Activated CD8-positive, alpha-beta T cell treated with anti-CD3 and anti-CD28 coated beads for 36 hours (primary cell): ENCODE results near the gene STMN3. TPM values are rescaled to one million over a fixed set of nuclear protein-coding genes. Genes with fewer than 3 reads are reported as not detected.

Experiments used
- ATAC-seq: fragments of 200-7000 bp; cut with Tn5 transposase; one replicate; pipeline ENCODE4 v1.10.0; 2021; ENCODE audit warnings: mild to moderate bottlenecking, moderate library complexity
- CTCF ChIA-PET: fragments of 350-600 bp; sonication (Branson Sonifier 250); formaldehyde crosslinking; loops from one replicate; lab custom pipeline; 2021; ENCODE audit warnings: antibody characterized with exemption; lab: Charles Lee
- POLR2A ChIA-PET: fragments of 350-600 bp; sonication (Branson Sonifier 250); formaldehyde crosslinking; loops from one replicate; lab custom pipeline; 2021; ENCODE audit warnings: antibody characterized with exemption; lab: Charles Lee
- DNase-seq: peaks from one replicate; pipeline ENCODE4 v3.0.0-alpha.2; 2020
- H3K27ac Mint-ChIP-seq: one replicate; pipeline ENCODE4 v1.8.0; 2021; ENCODE audit warnings: mild to moderate bottlenecking, mixed read lengths
- H3K27me3 Mint-ChIP-seq: one replicate; pipeline ENCODE4 v1.8.0; 2021; ENCODE audit warnings: mixed read lengths
- H3K36me3 Mint-ChIP-seq: one replicate; pipeline ENCODE4 v1.8.0; 2021; ENCODE audit warnings: low read depth, mixed read lengths
- H3K4me1 Mint-ChIP-seq: one replicate; pipeline ENCODE4 v1.8.0; 2021; ENCODE audit warnings: low read depth, mixed read lengths
- H3K4me3 Mint-ChIP-seq: one replicate; pipeline ENCODE4 v1.8.0; 2021; ENCODE audit warnings: mild to moderate bottlenecking, moderate library complexity, mixed read lengths
- H3K9me3 Mint-ChIP-seq: one replicate; pipeline ENCODE4 v1.8.0; 2021; ENCODE audit warnings: mixed read lengths
- intact Hi-C: fragments of 100-400 bp; cut with micrococcal nuclease; formaldehyde crosslinking; loops from one replicate; pipeline ENCODE4 v1.10.0; 2022
- total RNA-seq, 2 experiments: library from RNA; stranded (reverse); gene quantifications; one replicate each; pipeline ENCODE4 v1.2.3, GENCODE V29; 2021
- TF ChIP-seq, protein P1 (sequence below): fragments of 200-600 bp; IDR thresholded peaks from one replicate; pipeline ENCODE4 v1.8.0; 2022; ENCODE audit warnings: antibody characterized with exemption, mild to moderate bottlenecking

Gene STMN3
- total RNA-seq, 2 experiments from 2014 or later = 17.8 to 18.4 TPM

DNA sequence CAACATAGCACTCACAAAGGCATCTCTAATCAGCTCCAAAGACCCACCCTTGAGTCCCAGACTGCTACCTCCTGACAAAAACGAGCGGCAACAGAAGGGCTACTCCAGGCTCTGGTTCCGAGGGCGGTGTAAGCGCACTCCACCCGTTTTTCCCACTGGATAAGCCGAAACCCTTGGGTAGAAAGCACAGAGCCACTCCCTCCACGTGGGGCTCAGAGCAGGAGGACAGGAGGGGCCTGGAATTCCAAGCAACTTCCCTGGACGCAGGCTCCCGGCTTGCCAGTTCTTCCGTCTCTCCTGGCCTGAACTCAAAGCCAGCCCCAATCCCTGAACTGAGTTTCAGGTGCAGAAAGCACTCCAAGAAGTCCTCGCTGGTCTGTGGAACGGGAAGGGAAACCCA is 33.7 kb downstream of the STMN3 start:
- POLR2A ChIA-PET = interaction anchor here (1.6 kb wide), 1 partner anchor 17 kb away, joined by 4 read pairs; no protein-coding TSS in a partner anchor
- no peaks in the 10 kb centered on the region for H3K27me3 Mint-ChIP-seq
- no peaks in the 10 kb centered on the region for H3K9me3 Mint-ChIP-seq
- no peak overlapping the region for H3K27ac Mint-ChIP-seq
- TF ChIP-seq, protein P1, sequence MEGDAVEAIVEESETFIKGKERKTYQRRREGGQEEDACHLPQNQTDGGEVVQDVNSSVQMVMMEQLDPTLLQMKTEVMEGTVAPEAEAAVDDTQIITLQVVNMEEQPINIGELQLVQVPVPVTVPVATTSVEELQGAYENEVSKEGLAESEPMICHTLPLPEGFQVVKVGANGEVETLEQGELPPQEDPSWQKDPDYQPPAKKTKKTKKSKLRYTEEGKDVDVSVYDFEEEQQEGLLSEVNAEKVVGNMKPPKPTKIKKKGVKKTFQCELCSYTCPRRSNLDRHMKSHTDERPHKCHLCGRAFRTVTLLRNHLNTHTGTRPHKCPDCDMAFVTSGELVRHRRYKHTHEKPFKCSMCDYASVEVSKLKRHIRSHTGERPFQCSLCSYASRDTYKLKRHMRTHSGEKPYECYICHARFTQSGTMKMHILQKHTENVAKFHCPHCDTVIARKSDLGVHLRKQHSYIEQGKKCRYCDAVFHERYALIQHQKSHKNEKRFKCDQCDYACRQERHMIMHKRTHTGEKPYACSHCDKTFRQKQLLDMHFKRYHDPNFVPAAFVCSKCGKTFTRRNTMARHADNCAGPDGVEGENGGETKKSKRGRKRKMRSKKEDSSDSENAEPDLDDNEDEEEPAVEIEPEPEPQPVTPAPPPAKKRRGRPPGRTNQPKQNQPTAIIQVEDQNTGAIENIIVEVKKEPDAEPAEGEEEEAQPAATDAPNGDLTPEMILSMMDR = no peak
- ATAC-seq (no peak), DNase-seq (no peak)
- H3K36me3 Mint-ChIP-seq = peaks cover 10% of the 10 kb centered on the region
- H3K4me1 Mint-ChIP-seq = peaks cover 14% of the 10 kb centered on the region
- intact Hi-C loops = no loop called here
- H3K4me3 Mint-ChIP-seq = no peak overlapping the region
- CTCF ChIA-PET = interaction anchor here (1.0 kb wide), 1 partner anchor 82 kb away, joined by 3 read pairs; no protein-coding TSS in a partner anchor

DNA sequence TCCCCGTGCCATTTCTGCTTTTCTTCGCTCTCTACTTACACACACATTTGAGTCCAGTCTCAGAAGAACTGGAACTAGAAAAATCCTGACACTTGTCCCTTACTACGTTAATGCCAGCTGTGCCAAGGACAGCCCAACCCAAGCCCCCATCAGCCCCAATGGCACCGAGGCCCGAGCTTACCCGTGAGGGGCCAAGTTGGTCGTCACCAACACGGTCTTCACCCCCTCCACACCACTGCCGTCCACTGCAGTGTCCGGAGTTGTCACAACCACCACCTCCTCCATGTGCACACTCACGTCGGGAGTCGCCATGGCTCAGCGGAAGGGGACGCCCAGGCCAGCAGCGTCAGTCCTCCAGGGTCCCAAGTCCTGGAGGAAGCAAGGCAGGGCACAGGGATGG is 34.1 kb downstream of the STMN3 start:
- intact Hi-C loops = no loop called here
- ATAC-seq (no peak), DNase-seq (no peak)
- H3K4me3 Mint-ChIP-seq = no peak overlapping the region
- H3K4me1 Mint-ChIP-seq = peaks cover 12% of the 10 kb centered on the region
- H3K9me3 Mint-ChIP-seq = no peaks in the 10 kb centered on the region
- ChIA-PET CTCF (interaction anchor here (1.0 kb wide), 1 partner anchor 81 kb away, joined by 3 read pairs; no protein-coding TSS in a partner anchor), POLR2A (interaction anchor here (1.6 kb wide), 1 partner anchor 17 kb away, joined by 4 read pairs; no protein-coding TSS in a partner anchor)
- TF ChIP-seq, protein P1 = no peak
- H3K36me3 Mint-ChIP-seq = peaks cover 9% of the 10 kb centered on the region
- no peaks in the 10 kb centered on the region for H3K27me3 Mint-ChIP-seq
- no peak overlapping the region for H3K27ac Mint-ChIP-seq

DNA sequence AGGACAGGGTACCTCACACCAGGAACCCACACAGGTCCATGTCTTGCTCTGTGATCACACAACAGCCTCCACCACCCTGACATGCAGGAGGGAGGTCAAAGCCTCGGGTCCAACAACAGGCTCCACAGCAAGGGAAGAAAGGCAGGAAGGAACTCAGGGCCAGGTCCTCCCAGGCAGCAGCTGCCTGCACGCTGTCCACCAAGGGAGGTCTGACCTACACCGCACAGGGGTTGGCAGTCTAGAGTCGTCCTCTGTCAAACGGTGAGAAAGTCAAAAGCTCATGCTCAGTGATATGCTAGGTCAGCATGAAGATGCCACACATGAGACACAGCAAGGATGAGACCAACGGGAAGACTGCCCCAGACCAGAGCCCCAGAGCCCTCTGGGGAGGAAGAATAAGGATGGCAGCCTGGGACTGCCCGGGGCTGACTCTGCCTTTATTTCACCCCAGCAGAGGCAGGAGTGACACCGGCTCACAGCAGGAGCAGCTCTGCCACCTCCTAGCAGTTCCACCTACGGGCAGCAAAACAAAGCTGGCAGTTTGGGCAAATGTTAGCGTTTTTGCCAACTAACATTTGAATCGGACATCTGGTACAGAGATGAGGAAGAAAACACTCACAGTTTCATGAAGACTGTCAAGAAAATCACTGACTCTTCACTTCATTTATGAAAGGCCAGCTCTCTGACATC is 34.8 kb downstream of the STMN3 start:
- DNase-seq = no peak
- POLR2A ChIA-PET = interaction anchor here (0.6 to 1.6 kb wide), 4 partner anchors 8 to 117 kb away, joined by 3 to 4 read pairs (median 4); partner anchors contain the start of gene GMEB2
- no peak overlapping the region for H3K27ac Mint-ChIP-seq
- intact Hi-C loops = no loop called here
- TF ChIP-seq, protein P1 = no peak
- no peak overlapping the region for H3K4me3 Mint-ChIP-seq
- ATAC-seq = no peak
- CTCF ChIA-PET = interaction anchor here (1.0 kb wide), 2 partner anchors 80 to 502 kb away, joined by 3 read pairs; no protein-coding TSS in a partner anchor
- peaks cover 12% of the 10 kb centered on the region for H3K4me1 Mint-ChIP-seq
- H3K9me3 Mint-ChIP-seq = no peaks in the 10 kb centered on the region
- H3K27me3 Mint-ChIP-seq = no peaks in the 10 kb centered on the region
- peaks cover 10% of the 10 kb centered on the region for H3K36me3 Mint-ChIP-seq

DNA sequence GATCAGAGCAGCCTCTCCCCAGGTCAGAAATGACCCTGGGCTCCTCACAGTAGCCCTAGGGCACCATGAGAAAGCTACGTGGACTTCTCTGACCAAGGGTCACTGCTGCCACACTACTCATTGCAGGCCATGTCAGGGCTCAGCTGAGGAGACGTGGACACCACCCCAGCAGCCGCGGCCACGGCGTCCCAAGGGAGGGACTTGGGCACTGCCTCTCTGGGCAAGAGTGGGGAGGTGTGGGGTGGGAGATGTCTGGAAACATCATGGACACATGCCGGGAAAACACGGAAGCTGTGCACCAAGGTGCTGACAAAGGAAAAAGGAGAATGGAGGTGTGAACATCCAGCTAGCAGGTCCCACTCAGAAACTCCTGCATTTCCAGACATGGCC is 35.4 kb downstream of the STMN3 start:
- Mint-ChIP-seq H3K27me3 (no peaks in the 10 kb centered on the region), H3K27ac (no peak overlapping the region), H3K4me1 (peaks cover 12% of the 10 kb centered on the region), H3K36me3 (peaks cover 13% of the 10 kb centered on the region), H3K4me3 (no peak overlapping the region), H3K9me3 (no peaks in the 10 kb centered on the region)
- DNase-seq (no peak), ATAC-seq (no peak)
- TF ChIP-seq, protein P1 = no peak
- intact Hi-C loops = no loop called here
- CTCF ChIA-PET = interaction anchor here (1.0 kb wide), 1 partner anchor 502 kb away, joined by 3 read pairs; no protein-coding TSS in a partner anchor
- POLR2A ChIA-PET = interaction anchor here (0.6 to 1.6 kb wide), 6 partner anchors 9 to 182 kb away, joined by 3 to 4 read pairs (median 4); partner anchors contain the start of gene GMEB2
